Vagina (tissue), 2 donors: ENCODE measurements around the gene TMEM35B.

ENCODE experiments used
- POLR2A ChIP-seq, 2 donors: fragments of 450-650 bp; IDR thresholded peaks; one replicate each; pipeline ENCODE4 v1.6.1; 2017; ENCODE audit warnings: antibody characterized with exemption in 2 of 2, mild to moderate bottlenecking in 2 of 2, moderate library complexity in 2 of 2
- TF ChIP-seq, protein P1 (sequence below), 3 experiments: fragments of 450-650 bp in 2 of 3; fragments of 200-600 bp in 1 of 3; sonication (generic) in 1 of 3; IDR thresholded peaks; one replicate each; pipeline ENCODE4 v1.5.1; 2017 to 2019; ENCODE audit warnings: antibody characterized with exemption in 3 of 3, mild to moderate bottlenecking in 2 of 3, moderate library complexity in 2 of 3

DNA sequence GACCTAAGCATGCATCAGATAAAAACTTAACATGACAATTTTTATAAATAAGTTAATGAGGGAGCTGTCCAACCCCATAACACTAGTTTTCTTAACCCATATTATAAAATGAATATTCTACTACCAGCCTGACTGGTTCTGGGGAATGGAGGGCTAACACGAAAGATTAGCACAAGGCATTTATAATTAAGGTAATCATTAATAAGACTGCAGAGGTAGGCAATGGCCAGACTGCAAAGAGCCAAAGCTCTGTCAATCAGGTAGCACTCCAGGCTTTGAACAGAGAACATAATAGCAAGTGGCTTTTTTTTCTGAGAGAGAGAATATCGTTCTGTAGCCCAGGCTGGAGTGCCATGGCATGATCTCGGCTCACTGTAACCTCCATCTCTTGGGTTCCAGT is 20.6 kb upstream of the TMEM35B start:
- TF ChIP-seq, protein P1, sequence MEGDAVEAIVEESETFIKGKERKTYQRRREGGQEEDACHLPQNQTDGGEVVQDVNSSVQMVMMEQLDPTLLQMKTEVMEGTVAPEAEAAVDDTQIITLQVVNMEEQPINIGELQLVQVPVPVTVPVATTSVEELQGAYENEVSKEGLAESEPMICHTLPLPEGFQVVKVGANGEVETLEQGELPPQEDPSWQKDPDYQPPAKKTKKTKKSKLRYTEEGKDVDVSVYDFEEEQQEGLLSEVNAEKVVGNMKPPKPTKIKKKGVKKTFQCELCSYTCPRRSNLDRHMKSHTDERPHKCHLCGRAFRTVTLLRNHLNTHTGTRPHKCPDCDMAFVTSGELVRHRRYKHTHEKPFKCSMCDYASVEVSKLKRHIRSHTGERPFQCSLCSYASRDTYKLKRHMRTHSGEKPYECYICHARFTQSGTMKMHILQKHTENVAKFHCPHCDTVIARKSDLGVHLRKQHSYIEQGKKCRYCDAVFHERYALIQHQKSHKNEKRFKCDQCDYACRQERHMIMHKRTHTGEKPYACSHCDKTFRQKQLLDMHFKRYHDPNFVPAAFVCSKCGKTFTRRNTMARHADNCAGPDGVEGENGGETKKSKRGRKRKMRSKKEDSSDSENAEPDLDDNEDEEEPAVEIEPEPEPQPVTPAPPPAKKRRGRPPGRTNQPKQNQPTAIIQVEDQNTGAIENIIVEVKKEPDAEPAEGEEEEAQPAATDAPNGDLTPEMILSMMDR (IDR thresholded peaks at IDR 0.05), result no peak
- TF ChIP-seq POLR2A (IDR thresholded peaks at IDR 0.05), result no peak
